ENCODE results near the gene NKIRAS2. TPM values are rescaled to one million over a fixed set of nuclear protein-coding genes. Genes with fewer than 3 reads are reported as not detected.

NKIRAS2 gene
- total and polyA plus RNA-seq, 2 experiments from 2014 or later: 31.3 to 52.9 TPM

GRCh38 chr17:41996855-41997164, 23.1 kb upstream of the NKIRAS2 start:
- Mint-ChIP-seq H3K4me3 (no peak overlapping the region), H3K9me3 (no peaks in the 10 kb centered on the region), H3K27me3 (ENCODE audit: insufficient read depth, low read depth, poor library complexity) (no peaks in the 10 kb centered on the region), H3K4me1 (no peaks in the 10 kb centered on the region), H3K36me3 (ENCODE audit: low read depth) (peaks cover 89% of the 10 kb centered on the region), H3K27ac (no peak overlapping the region)
- Histone ChIP-seq H2AFZ (no peak overlapping the region), H4K20me1 (replicated peaks; ENCODE audit: insufficient read depth) (peaks cover 30% of the 10 kb centered on the region), H3K27me3 (ENCODE audit: insufficient read depth) (no peaks in the 10 kb centered on the region), H3K4me2 (no peak overlapping the region), H3K4me1 (ENCODE audit: insufficient read depth) (no peaks in the 10 kb centered on the region), H3K4me3 (no peak overlapping the region), H3K79me2 (replicated peaks; ENCODE audit: insufficient read depth) (peaks cover 24% of the 10 kb centered on the region), H3K27ac (ENCODE audit: low read depth) (no peak overlapping the region), H3F3A (replicated peaks; ENCODE audit: low read depth) (peaks cover 35% of the 10 kb centered on the region), H3K9me2 (ENCODE audit: insufficient read depth) (no peaks in the 10 kb centered on the region), H3K36me3 (ENCODE audit: insufficient read depth) (peaks cover 73% of the 10 kb centered on the region)
- ATAC-seq (no peak), DNase-seq (ENCODE audit: low spot score) (no peak)
- TF ChIP-seq CTCF (conservative IDR thresholded peaks at IDR 0.05; ENCODE audit: low read depth in 2 of 2) (no peak), EZH2phosphoT487 (IDR thresholded peaks at IDR 0.05; ENCODE audit: unreplicated experiment) (no peak), ETS1 (IDR thresholded peaks at IDR 0.05) (no peak)

GRCh38 chr17:41998497-41998896, 21.4 kb upstream of the NKIRAS2 start:
- H3K27ac Mint-ChIP-seq: no peak overlapping the region
- H3K4me1 Mint-ChIP-seq: no peaks in the 10 kb centered on the region
- H3F3A ChIP-seq (replicated peaks; ENCODE audit: low read depth): peaks cover 28% of the 10 kb centered on the region
- H4K20me1 ChIP-seq (replicated peaks; ENCODE audit: insufficient read depth): peaks cover 44% of the 10 kb centered on the region
- no peak overlapping the region for H3K4me2 ChIP-seq
- no peaks in the 10 kb centered on the region for H3K4me1 ChIP-seq (ENCODE audit: insufficient read depth)
- no peak overlapping the region for H3K4me3 ChIP-seq
- H2AFZ ChIP-seq: no peak overlapping the region
- H3K27me3 ChIP-seq (ENCODE audit: insufficient read depth): no peaks in the 10 kb centered on the region
- DNase-seq (ENCODE audit: low spot score) (no peak), ATAC-seq (no peak)
- peaks cover 87% of the 10 kb centered on the region for H3K36me3 Mint-ChIP-seq (ENCODE audit: low read depth)
- peaks cover 41% of the 10 kb centered on the region for H3K79me2 ChIP-seq (replicated peaks; ENCODE audit: insufficient read depth)
- no peak overlapping the region for H3K27ac ChIP-seq (ENCODE audit: low read depth)
- no peaks in the 10 kb centered on the region for H3K9me3 Mint-ChIP-seq
- H3K27me3 Mint-ChIP-seq (ENCODE audit: insufficient read depth, low read depth, poor library complexity): no peaks in the 10 kb centered on the region
- no peak overlapping the region for H3K4me3 Mint-ChIP-seq
- H3K36me3 ChIP-seq (ENCODE audit: insufficient read depth): peaks cover 70% of the 10 kb centered on the region
- H3K9me2 ChIP-seq (ENCODE audit: insufficient read depth): no peaks in the 10 kb centered on the region
- TF ChIP-seq JUNB (IDR thresholded peaks at IDR 0.05; ENCODE audit: unreplicated experiment) (no peak), STAT1 (IDR thresholded peaks at IDR 0.05; ENCODE audit: unreplicated experiment) (no peak), CTCF (conservative IDR thresholded peaks at IDR 0.05; ENCODE audit: low read depth in 2 of 2) (no peak), REST (IDR thresholded peaks at IDR 0.05; ENCODE audit: unreplicated experiment) (no peak), POLR2AphosphoS5 (IDR thresholded peaks at IDR 0.05; ENCODE audit: low read depth) (no peak), ZNF331 (CRISPR knock-in tag; IDR thresholded peaks at IDR 0.05; ENCODE audit: low read depth) (no peak), EZH2 (IDR thresholded peaks at IDR 0.05; ENCODE audit: low read depth, unreplicated experiment) (no peak), ETS1 (IDR thresholded peaks at IDR 0.05) (no peak), EZH2phosphoT487 (IDR thresholded peaks at IDR 0.05; ENCODE audit: unreplicated experiment) (no peak), NANOG (IDR thresholded peaks at IDR 0.05; ENCODE audit: borderline replicate concordance) (no peak), ZNF114 (CRISPR knock-in tag; IDR thresholded peaks at IDR 0.05) (no peak), CREB1 (CRISPR knock-in tag; IDR thresholded peaks at IDR 0.05; ENCODE audit: low read depth) (no peak)

Data from GM23338 (cell line).